Stimulated activated CD8-positive, alpha-beta memory T cell treated with anti-CD3 and anti-CD28 coated beads, Interleukin-12 subunit alpha, Interleukin-12 subunit beta, amount 100 ng/mL, for 4 hours (primary cell): ENCODE results near the gene USP24.
"Not testable (repeated sequence)": the region's sequence is repeated elsewhere in the genome, so short reads cannot be mapped to it uniquely, and the experiment has no call there.

ENCODE experiments used
- DNase-seq: peaks from one replicate; pipeline ENCODE4 v3.0.0-alpha.2; 2020; ENCODE audit warnings: low read depth

The USP24 gene

DNA sequence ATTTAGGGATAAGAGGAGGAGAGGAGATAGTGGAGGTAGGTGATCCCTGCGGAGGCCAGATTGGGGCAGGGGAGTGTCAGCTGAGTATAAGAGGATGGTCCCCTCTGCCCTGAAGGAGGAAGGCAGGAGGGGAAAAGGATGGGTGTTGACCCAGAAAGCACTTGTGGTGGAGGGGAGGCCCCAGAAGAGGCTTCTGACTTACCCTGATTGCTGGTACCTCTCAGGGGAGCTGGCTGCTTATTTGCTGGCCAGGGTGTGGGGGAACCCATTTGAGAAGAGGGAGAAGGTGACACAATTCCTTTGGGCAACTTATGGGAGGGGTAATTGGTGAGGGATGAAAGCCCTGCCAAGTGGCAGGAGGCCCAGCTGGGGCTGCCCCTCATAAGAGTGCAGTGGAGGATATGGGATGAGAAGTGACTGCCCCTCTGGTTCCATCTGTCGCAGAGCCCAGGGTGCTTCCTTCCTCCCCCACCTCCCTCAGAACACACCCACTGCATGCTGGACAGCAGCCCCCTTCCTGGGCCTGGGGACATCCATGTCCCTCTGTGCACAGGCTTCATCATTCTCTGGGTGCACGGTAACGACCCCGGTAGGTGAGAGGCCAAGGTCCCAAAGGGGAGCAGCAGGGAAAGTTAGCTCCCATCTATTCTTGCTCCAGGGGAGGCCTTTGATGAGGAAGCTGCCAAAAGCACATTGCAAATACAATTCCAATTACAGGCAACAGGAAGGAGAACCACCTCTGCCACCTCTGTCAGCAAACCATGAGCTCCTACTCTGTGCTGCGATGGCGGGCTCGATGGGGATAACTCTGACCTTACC is 177.2 kb downstream of the USP24 start:
- no peak for DNase-seq

- no peak for DNase-seq
Measured at GRCh38 chr1:55035904-55036303, 179.3 kb downstream of the USP24 start.

- no peak for DNase-seq
Measured at GRCh38 chr1:55034476-55035133, 180.6 kb downstream of the USP24 start.

DNA sequence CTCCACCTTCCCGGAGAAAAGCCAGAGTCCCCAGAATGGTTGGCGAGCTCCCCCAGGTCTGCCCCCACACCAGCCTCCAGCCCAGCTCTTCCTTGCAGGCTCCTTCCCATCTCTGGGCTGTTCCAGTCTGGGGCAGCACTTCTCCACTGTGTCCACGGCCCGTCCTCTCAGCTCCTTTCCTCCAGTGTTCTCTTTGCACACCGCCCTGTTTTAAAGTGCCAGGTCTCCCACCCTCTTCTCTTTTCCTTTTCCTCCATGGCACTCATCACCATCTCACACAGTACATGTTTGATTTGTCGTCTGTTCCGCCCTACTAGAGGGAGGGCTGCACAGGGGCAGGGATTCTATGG is 181.9 kb downstream of the USP24 start:
- no peak for DNase-seq

DNA sequence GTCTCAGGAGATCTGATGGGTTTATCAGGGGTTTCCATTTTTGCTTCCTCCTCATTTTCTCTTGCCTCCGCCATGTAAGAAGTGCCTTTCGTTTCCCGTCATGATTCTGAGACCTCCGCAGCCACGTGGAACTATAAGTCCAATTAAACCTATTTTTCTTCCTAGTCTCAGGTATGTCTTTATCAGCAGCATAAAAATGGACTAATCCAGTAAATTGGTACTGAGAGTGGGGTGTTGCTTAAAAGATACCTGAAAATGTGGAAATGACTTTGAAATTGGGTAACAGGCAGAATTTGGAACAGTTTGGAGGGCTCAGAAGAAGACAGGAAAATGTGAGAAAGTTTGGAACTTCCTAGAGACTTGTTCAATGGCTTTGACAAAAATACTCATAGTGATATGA is 184.1 kb downstream of the USP24 start:
- not testable (repeated sequence) for DNase-seq

DNA sequence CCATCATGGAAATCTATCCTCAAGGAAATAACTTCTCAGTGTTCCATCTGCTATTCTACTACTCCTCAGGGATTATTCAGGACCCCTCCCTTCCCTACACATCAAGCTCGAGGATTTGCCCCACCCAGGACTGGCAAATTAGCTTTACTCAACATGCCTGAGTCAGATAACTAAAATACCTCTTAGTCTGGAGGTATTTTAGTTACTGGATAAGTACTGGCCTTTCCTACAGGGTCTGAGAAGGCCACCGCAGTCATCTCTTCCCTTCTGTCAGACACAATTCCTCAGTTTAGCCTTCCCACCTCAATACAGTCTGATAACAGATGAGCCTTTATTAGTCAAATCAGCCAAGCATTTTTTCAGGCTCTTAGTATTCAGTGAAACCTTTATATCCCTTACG is 188.5 kb downstream of the USP24 start:
- DNase-seq: not testable (repeated sequence)

DNA sequence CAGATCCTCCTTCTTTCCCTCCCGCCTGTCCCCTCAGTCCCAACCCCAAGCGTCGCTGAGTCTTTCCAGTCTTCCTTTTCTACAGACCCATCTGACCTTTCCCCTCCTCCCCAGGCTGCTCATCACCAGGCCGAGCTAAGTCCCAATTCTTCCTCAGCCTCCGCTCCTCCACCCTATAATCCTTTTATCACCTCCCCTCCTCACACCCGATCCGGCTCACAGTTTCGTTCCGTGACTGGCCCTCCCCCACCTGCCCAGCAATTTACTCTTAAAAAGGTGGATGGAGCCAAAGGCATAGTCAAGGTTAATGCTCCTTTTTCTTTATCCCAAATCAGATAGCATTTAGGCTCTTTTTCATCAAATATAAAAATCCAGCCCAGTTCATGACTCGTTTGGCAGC is 191.0 kb downstream of the USP24 start:
- not testable (repeated sequence) for DNase-seq

DNA sequence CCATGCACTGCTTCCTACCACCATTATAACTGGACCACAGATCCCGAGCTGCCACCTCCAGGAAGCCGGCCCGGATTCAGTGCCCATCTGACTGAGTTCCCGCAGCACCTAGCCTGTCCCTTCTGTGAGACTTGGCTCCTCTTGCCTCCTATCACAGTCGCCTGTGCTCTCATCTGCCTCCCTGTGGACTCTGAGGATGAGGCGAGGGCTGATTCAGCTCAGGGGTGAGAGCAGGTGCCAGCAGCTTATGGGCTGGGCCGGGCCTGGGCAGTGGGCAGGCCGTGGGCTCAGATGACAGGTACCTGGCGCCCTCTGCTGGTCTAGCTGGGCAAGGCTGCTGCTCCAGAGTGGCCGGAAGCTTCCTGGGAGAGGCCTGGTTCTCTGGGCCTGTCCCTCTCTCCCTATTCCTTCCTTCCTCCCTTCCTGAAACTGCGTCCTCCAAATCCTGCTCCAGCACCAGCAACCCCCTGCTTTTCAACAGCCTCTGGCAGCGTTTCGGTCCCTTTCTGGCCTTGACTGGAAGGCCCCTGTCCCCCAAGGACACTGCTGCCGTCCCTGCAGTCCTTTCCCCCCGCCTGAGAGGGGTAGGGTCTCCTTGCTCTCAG is 193.1 kb downstream of the USP24 start:
- DNase-seq: peak; percentile 25

GRCh38 chr1:55018395-55018794 is 196.8 kb downstream of the USP24 start:
- no peak for DNase-seq
